ENCODE results near the gene AFF3. TPM values are rescaled to one million over a fixed set of nuclear protein-coding genes. Genes with fewer than 3 reads are reported as not detected.

Gene AFF3
- total and polyA plus RNA-seq, 2 of the 4 experiments (the other 2 are of a cell fraction) = 12.9 to 14.3 TPM

DNA sequence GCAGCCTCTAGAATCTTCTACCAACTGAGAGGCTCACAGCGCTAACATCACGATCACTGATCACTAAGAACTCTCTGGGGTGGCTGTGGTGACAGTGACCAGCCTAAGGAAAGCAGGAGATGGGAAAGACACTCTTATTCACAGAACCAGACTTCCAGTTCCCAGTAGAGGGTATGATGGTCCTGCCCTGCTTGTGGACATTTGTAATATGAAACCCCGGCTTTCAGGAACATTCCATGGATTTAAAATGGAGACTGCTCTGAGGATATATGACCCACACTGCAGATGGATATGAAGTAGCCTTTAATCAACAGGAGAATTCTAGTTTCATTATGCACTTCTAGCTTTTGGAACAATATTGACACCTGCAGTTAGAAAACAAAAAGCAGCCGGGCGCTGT is 131.8 kb downstream of the AFF3 start:
- 0 out of 2 replicates have a peak overlapping the region, but pooled peaks have one; percentile 1 for H3K4me2 ChIP-seq (ENCODE audit: low read depth, low read length)
- H3K4me1 ChIP-seq (ENCODE audit: control insufficient read depth, insufficient read depth, low read length) = peaks cover 41% of the 10 kb centered on the region
- no peak overlapping the region for H2AFZ ChIP-seq (replicated peaks; ENCODE audit: low read length, poor library complexity)
- H3K56ac ChIP-seq (ENCODE audit: extremely low read depth, insufficient read depth, low read length) = peak overlapping the region; percentile 80
- ChIA-PET CTCF (no interaction called here), POLR2A (ENCODE audit: unreplicated experiment) (no interaction called here)
- H3K23ac ChIP-seq (ENCODE audit: low read depth, low read length) = peak overlapping the region; percentile 95
- H4K5ac ChIP-seq (ENCODE audit: low read depth, low read length) = peak overlapping the region; percentile 94
- peak overlapping the region; percentile 29 for H2AK9ac ChIP-seq (replicated peaks; ENCODE audit: low read depth, low read length, poor library complexity)
- ATAC-seq (ENCODE audit: low read depth) (no peak), DNase-seq (no peak)
- TF ChIP-seq RCOR1 (IDR thresholded peaks at IDR 0.05; ENCODE audit: insufficient replicate concordance, low read length) = no peak
- TF ChIP-seq BHLHE40 (IDR thresholded peaks at IDR 0.05; ENCODE audit: low read depth, low read length) = no peak
- TF ChIP-seq, protein P1, sequence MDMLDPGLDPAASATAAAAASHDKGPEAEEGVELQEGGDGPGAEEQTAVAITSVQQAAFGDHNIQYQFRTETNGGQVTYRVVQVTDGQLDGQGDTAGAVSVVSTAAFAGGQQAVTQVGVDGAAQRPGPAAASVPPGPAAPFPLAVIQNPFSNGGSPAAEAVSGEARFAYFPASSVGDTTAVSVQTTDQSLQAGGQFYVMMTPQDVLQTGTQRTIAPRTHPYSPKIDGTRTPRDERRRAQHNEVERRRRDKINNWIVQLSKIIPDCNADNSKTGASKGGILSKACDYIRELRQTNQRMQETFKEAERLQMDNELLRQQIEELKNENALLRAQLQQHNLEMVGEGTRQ (IDR thresholded peaks at IDR 0.05; ENCODE audit: low read depth, low read length) = no peak
- TF ChIP-seq CHD1 (IDR thresholded peaks at IDR 0.05; ENCODE audit: low read depth, low read length) = no peak
- TF ChIP-seq MAZ (IDR thresholded peaks at IDR 0.05; ENCODE audit: borderline replicate concordance, low read depth, low read length) = no peak
- TF ChIP-seq, protein P2, sequence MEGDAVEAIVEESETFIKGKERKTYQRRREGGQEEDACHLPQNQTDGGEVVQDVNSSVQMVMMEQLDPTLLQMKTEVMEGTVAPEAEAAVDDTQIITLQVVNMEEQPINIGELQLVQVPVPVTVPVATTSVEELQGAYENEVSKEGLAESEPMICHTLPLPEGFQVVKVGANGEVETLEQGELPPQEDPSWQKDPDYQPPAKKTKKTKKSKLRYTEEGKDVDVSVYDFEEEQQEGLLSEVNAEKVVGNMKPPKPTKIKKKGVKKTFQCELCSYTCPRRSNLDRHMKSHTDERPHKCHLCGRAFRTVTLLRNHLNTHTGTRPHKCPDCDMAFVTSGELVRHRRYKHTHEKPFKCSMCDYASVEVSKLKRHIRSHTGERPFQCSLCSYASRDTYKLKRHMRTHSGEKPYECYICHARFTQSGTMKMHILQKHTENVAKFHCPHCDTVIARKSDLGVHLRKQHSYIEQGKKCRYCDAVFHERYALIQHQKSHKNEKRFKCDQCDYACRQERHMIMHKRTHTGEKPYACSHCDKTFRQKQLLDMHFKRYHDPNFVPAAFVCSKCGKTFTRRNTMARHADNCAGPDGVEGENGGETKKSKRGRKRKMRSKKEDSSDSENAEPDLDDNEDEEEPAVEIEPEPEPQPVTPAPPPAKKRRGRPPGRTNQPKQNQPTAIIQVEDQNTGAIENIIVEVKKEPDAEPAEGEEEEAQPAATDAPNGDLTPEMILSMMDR (conservative IDR thresholded peaks at IDR 0.05; ENCODE audit: low read depth, low read length) = no peak
- TF ChIP-seq NFE2L2 (IDR thresholded peaks at IDR 0.05; ENCODE audit: low read depth, low read length) = no peak
- TF ChIP-seq MXI1 (IDR thresholded peaks at IDR 0.05; ENCODE audit: borderline replicate concordance, low read depth, low read length) = no peak
- no peak for TF ChIP-seq CEBPB (IDR thresholded peaks at IDR 0.05; ENCODE audit: low read depth, low read length)
- TF ChIP-seq, protein P3, sequence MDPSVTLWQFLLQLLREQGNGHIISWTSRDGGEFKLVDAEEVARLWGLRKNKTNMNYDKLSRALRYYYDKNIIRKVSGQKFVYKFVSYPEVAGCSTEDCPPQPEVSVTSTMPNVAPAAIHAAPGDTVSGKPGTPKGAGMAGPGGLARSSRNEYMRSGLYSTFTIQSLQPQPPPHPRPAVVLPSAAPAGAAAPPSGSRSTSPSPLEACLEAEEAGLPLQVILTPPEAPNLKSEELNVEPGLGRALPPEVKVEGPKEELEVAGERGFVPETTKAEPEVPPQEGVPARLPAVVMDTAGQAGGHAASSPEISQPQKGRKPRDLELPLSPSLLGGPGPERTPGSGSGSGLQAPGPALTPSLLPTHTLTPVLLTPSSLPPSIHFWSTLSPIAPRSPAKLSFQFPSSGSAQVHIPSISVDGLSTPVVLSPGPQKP (IDR thresholded peaks at IDR 0.05; ENCODE audit: borderline replicate concordance, low read depth, low read length) = no peak
- no peak for TF ChIP-seq POLR2A (IDR thresholded peaks at IDR 0.05; ENCODE audit: low read depth, low read length)
- no peak for TF ChIP-seq FOS (IDR thresholded peaks at IDR 0.05; ENCODE audit: low read depth, low read length)
- no peak for TF ChIP-seq RFX5 (IDR thresholded peaks at IDR 0.05; ENCODE audit: low read depth, low read length)
- no peak for TF ChIP-seq MAFK (IDR thresholded peaks at IDR 0.05; ENCODE audit: low read depth, low read length)
- no peak for TF ChIP-seq RAD21 (IDR thresholded peaks at IDR 0.05; ENCODE audit: low read length)
- TF ChIP-seq SMC3 (IDR thresholded peaks at IDR 0.05; ENCODE audit: low read depth, low read length) = no peak
- H4K8ac ChIP-seq (ENCODE audit: low read depth in 2 of 2, low read length in 2 of 2) = peak overlapping the region; percentile 93 to 95
- no CpG with 5 or more reads among the region's 5 CpGs for WGBS, 2 experiments (ENCODE audit: extremely low coverage in 2 of 2, insufficient read length in 1 of 2)
- H2BK120ac ChIP-seq (ENCODE audit: low read depth, low read length) = peak overlapping the region; percentile 99
- H3K79me1 ChIP-seq (ENCODE audit: low read depth in 1 of 2, low read length in 2 of 2) = peaks cover 22 to 46% of the 10 kb centered on the region in 2 experiments; a peak in 3 of 4 replicates
- H2BK5ac ChIP-seq (ENCODE audit: low read depth, low read length, poor library complexity, severe bottlenecking) = peak overlapping the region; percentile 85
- peak overlapping the region; percentile 99 for H4K91ac ChIP-seq (ENCODE audit: insufficient read depth, low read depth, low read length)
- H3K27ac ChIP-seq (ENCODE audit: insufficient read depth, low read length) = peak overlapping the region; percentile 97
- peak overlapping the region; percentile 98 for H3K18ac ChIP-seq (ENCODE audit: low read depth, low read length)
- no TSS peak for BruUV-seq (replicated peaks)
- H3K27me3 ChIP-seq (ENCODE audit: control insufficient read depth, insufficient read depth, low read length) = no peaks in the 10 kb centered on the region
- in situ Hi-C loops (cut with MboI; ENCODE audit: low sequenced_read_pairs) (no loop called here), dilution Hi-C loops (cut with HindIII; ENCODE audit: low sequenced_read_pairs, unreplicated experiment) (no loop called here), intact Hi-C loops (cut with micrococcal nuclease) (loop anchor here (1.0 to 5.0 kb wide), 4 partner anchors 97 to 283 kb away; no protein-coding TSS in a partner anchor)
- no peaks in the 10 kb centered on the region for H3K9me3 ChIP-seq (ENCODE audit: control insufficient read depth, insufficient read depth, low read length)
- H2BK20ac ChIP-seq (ENCODE audit: low read depth, low read length) = peak overlapping the region; percentile 98
- peak overlapping the region; percentile 98 for H2AK5ac ChIP-seq (ENCODE audit: low read depth, low read length)
- H3K36me3 ChIP-seq (ENCODE audit: control insufficient read depth, insufficient read depth, low read length) = peaks cover 20% of the 10 kb centered on the region
- peak overlapping the region; percentile 99; the same call in 2 of the 3 replicates for H2BK15ac ChIP-seq (ENCODE audit: low read depth, low read length)
- peak overlapping the region; percentile 90 for H3K4ac ChIP-seq (ENCODE audit: low read depth, low read length)
- H3K14ac ChIP-seq (replicated peaks; ENCODE audit: low read depth, low read length) = peak overlapping the region; percentile 88
- peaks cover 27% of the 10 kb centered on the region for H3K9me1 ChIP-seq (ENCODE audit: insufficient read depth, low read length)
- H3K4me3 ChIP-seq (ENCODE audit: insufficient read depth, low read depth, low read length) = no peak overlapping the region
- peak overlapping the region; percentile 27; the same call in 1 of the 2 replicates for H3K9ac ChIP-seq (ENCODE audit: low read depth, low read length)
- H4K20me1 ChIP-seq (ENCODE audit: insufficient read depth, low read length) = no peaks in the 10 kb centered on the region

Data from IMR-90 (cell line).